ENCODE measurements around the gene NKX1-1. TPM values are rescaled to one million over a fixed set of nuclear protein-coding genes. Genes with fewer than 3 reads are reported as not detected.

The NKX1-1 gene
- total RNA-seq, 6 experiments from 2014 or later: not detected

DNA sequence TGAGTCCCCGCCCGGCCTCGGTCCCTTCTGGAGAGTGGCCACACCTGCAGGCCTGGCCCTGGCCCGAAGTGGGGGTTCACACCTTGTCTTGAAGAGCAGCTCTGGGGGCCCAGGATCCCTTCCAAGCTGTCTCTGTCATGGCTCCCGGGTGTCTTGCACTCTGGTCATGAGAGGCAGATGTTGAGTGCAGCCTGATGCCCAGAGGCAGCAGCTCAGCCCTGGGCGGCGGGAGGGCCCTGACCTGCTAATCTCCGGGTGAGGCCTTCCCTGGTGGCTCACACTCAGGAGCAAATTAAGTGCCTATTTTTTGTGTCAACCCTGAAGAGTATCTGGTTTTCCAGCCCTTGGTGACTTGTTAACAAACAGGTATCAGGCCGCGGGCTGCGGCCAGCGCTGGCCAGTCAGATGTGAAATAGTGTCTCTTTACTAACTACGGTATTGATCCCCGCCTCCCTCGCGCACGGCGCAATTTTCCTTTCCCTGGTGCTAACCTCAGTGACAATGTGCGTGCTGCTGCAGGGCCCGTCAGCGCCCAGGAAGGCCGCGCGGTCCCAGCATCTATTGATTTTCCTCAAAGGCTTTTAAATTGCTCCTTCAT is 24.2 kb downstream of the NKX1-1 start:
- Mint-ChIP-seq H3K4me1 (ENCODE audit: low read depth) (no peaks in the 10 kb centered on the region), H3K27ac (no peak overlapping the region)

DNA sequence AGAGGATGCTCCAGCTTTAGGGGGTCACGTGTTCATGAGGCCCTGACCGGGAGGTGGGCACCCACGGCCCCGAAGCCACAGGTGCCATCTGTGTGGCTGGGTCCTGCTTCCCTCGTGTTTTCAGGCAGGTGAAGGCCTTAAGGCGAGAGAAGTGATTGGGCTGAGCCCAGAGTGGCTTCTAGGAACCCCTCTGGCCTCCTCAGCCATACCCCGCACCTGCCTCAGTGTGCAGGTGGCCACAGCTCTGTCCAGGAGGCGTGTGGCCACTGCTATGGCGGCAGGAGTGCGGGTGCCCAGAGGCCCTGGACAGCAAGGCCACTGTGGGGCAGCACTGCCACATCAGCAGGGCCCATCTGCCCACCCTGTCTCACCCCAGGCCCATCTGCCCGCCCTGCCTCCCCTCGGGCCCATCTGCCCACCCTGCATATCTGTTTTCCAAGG is 25.0 kb downstream of the NKX1-1 start:
- Mint-ChIP-seq H3K9me3 (no peaks in the 10 kb centered on the region), H3K27me3 (ENCODE audit: insufficient read depth) (no peaks in the 10 kb centered on the region; the same call in 1 of the 2 replicates), H3K4me3 (no peak overlapping the region), H3K36me3 (ENCODE audit: low read depth) (peaks cover 2% of the 10 kb centered on the region; the same call in 1 of the 2 replicates), H3K27ac (no peak overlapping the region), H3K4me1 (ENCODE audit: low read depth) (no peaks in the 10 kb centered on the region)
- TF ChIP-seq, protein P1, sequence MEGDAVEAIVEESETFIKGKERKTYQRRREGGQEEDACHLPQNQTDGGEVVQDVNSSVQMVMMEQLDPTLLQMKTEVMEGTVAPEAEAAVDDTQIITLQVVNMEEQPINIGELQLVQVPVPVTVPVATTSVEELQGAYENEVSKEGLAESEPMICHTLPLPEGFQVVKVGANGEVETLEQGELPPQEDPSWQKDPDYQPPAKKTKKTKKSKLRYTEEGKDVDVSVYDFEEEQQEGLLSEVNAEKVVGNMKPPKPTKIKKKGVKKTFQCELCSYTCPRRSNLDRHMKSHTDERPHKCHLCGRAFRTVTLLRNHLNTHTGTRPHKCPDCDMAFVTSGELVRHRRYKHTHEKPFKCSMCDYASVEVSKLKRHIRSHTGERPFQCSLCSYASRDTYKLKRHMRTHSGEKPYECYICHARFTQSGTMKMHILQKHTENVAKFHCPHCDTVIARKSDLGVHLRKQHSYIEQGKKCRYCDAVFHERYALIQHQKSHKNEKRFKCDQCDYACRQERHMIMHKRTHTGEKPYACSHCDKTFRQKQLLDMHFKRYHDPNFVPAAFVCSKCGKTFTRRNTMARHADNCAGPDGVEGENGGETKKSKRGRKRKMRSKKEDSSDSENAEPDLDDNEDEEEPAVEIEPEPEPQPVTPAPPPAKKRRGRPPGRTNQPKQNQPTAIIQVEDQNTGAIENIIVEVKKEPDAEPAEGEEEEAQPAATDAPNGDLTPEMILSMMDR (IDR thresholded peaks at IDR 0.05): no peak
- DNase-seq: no peak

More for the DNA sequence above, 24.2 kb downstream of the NKX1-1 start:
- H3K4me3 Mint-ChIP-seq: no peak overlapping the region
- no peaks in the 10 kb centered on the region for H3K9me3 Mint-ChIP-seq
- peaks cover 8% of the 10 kb centered on the region; the same call in 1 of the 2 replicates for H3K36me3 Mint-ChIP-seq (ENCODE audit: low read depth)
- TF ChIP-seq, protein P1 (IDR thresholded peaks at IDR 0.05): no peak
- H3K27me3 Mint-ChIP-seq (ENCODE audit: insufficient read depth): no peaks in the 10 kb centered on the region; the same call in 1 of the 2 replicates
- no peak for DNase-seq

DNA sequence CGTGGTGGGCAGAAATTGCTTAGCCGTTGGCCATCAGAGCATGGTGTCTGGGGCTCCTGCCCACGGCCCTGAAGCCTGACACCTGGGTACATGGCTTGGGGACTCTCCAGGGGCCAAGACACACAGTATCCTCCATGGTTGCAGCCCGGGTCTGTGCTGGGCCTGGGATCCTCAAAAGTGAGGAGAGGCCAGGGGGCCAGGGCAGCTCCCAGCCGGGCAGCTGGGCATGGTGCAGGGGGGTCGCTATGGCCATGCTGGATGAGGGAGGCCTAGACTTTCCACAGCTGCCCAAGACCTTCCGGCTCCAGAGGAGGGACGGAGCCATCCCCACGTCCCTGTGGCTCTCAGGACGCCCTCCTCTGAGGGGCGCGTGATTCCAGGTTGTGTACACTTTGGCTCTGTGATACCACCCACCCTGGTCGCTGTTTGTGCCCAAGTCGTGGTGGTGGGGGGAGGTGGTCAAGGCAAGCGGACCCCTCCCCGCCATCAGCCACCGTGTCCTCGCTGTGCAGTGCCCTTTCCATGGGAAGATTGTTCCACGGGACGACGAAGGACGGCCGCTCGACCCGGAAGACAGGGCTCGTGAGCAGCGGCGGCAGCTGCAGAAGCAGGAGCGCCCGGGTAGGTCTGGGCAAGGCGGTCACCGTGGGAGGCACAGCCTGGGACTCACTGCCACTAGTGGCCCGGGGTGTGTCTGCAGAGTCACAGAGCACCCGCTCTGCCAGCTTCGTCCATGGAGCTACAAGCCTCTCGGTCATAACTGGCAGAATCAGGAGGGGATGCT is 25.7 kb downstream of the NKX1-1 start:
- no peaks in the 10 kb centered on the region for H3K4me1 Mint-ChIP-seq (ENCODE audit: low read depth)
- TF ChIP-seq, protein P1 (IDR thresholded peaks at IDR 0.05): no peak
- no peak overlapping the region for H3K27ac Mint-ChIP-seq
- no peak overlapping the region for H3K4me3 Mint-ChIP-seq
- H3K9me3 Mint-ChIP-seq: no peaks in the 10 kb centered on the region
- H3K36me3 Mint-ChIP-seq (ENCODE audit: low read depth): no peaks in the 10 kb centered on the region
- no peaks in the 10 kb centered on the region; the same call in 1 of the 2 replicates for H3K27me3 Mint-ChIP-seq (ENCODE audit: insufficient read depth)
- no peak for DNase-seq

DNA sequence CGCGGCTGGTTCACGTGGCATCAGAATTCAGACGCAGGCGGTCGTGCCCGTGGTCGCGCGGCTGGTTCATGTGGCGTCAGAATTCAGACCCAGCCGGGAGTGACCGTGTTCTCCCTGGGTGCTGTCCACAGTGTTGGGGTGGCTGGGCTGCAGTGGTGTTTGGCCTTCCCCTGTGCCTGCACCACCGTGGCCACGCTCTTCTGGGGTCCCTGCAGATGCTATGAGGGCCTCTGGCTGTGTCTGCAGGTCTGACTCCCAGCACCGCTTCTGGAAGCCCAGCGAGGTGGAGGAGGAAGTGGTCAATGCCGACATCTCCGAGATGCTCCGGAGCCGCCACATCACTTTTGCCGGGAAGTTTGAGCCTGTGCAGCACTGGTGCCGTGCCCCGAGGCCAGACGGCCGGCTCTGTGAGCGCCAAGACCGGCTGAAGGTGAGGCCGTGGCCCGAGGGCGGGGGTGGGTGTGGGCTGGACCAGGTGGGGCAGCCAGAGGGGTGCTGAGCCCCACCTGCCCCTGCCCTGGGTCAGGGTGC is 26.4 kb downstream of the NKX1-1 start:
- TF ChIP-seq, protein P1 (IDR thresholded peaks at IDR 0.05): no peak
- no peak for DNase-seq
- no peaks in the 10 kb centered on the region for H3K9me3 Mint-ChIP-seq
- no peak overlapping the region for H3K4me3 Mint-ChIP-seq
- no peak overlapping the region for H3K27ac Mint-ChIP-seq
- no peaks in the 10 kb centered on the region for H3K4me1 Mint-ChIP-seq (ENCODE audit: low read depth)
- H3K27me3 Mint-ChIP-seq (ENCODE audit: insufficient read depth): no peaks in the 10 kb centered on the region; the same call in 1 of the 2 replicates
- H3K36me3 Mint-ChIP-seq (ENCODE audit: low read depth): no peaks in the 10 kb centered on the region

DNA sequence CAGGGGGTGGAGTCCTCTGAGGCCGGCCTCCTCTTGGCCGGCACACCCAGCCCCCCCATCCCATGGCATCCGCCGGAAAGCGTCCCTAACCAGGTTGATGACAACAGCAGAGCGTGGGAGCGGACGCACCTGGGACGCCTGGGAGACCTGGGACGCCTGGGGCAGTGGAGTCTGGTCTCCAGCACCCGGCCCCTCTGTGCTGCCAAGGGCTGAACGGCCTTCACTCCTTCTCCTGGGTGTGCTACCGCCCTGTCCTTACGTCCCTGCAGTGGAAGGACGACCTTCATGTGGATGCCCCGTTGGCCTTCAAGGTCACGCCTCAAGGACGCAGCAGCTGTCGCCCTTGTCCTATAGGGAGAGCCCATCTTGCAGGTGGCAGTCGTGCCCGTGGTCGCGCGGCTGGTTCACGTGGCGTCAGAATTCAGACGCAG is 26.9 kb downstream of the NKX1-1 start:
- no peaks in the 10 kb centered on the region for H3K4me1 Mint-ChIP-seq (ENCODE audit: low read depth)
- H3K4me3 Mint-ChIP-seq: no peak overlapping the region
- TF ChIP-seq, protein P1 (IDR thresholded peaks at IDR 0.05): no peak
- DNase-seq: no peak
- no peaks in the 10 kb centered on the region; the same call in 1 of the 2 replicates for H3K27me3 Mint-ChIP-seq (ENCODE audit: insufficient read depth)
- no peaks in the 10 kb centered on the region for H3K36me3 Mint-ChIP-seq (ENCODE audit: low read depth)
- H3K27ac Mint-ChIP-seq: no peak overlapping the region
- no peaks in the 10 kb centered on the region for H3K9me3 Mint-ChIP-seq

All from HFFc6 (cell line).